GM19397 (cell line): ENCODE data around the gene AGXT2.

Source experiments
- ATAC-seq: cut with Tn5 transposase; IDR thresholded peaks from one replicate; pipeline ENCODE4 v1.9.1; 2021; ENCODE audit warnings: mild to moderate bottlenecking, moderate library complexity; ENCODE audit not compliant: unreplicated experiment

The AGXT2 gene

DNA sequence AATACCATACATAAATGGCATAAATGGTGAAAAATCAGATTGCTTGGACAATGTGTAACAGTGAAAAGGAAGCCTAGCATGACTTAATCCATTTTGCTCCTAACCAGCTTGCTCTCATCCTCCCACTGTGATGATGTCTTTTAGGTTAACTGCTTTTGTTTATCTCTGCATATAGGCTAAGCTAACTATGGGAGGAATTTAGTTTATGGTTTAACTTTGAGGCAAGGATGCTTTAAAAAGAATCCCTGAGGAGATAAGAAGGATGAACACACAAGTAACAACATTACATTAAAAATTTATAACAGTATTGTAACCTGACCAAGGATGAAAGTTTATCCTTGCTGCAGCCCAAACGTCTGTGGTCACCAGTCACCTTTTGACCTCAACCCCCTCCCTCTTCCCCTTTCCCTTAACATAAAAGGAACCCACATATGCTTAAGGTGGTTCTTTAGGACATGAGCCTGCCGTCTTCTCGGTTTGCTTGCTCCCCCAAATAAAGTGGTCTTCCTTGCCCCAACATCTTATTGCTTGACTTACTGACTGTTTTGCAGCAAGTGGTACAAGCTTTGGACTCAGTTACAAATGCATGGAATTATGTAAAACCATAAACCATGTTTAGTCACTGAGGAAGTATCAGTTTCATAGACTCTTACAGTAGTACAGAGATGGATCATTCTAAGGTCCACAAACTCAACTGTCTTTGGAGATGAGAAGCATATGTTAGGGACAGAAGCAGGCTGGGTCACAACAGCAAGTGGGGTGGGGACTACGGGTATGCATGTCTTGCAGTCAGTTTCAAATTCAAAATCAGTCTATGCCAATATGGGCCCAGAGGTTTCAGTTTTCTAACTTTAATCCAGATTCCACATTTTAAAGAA lies 31.3 kb downstream of the AGXT2 start:
- no peak for ATAC-seq

- ATAC-seq: no peak
Measured at GRCh38 chr5:35015063-35015462, 32.7 kb downstream of the AGXT2 start.

- no peak for ATAC-seq
Measured at GRCh38 chr5:35012796-35013195, 35.0 kb downstream of the AGXT2 start.

DNA sequence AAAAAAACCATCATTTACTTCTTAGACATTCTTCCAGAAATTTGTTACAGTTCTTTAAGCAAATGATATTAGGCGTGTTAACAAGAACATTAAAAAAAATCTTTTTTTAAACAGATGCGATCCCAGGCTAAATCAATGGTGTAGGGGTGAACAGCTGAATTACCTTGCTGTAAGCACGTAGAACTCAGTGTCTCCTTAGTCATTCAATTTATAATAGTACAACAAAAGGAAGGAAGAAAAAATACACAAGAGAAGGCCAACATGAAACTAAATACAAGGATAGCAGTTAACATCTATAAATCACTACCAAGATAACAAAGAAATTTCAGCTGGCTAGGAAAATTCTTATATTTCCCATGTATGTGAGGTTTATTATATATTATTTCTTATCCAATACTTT lies 35.4 kb downstream of the AGXT2 start:
- ATAC-seq: no peak

DNA sequence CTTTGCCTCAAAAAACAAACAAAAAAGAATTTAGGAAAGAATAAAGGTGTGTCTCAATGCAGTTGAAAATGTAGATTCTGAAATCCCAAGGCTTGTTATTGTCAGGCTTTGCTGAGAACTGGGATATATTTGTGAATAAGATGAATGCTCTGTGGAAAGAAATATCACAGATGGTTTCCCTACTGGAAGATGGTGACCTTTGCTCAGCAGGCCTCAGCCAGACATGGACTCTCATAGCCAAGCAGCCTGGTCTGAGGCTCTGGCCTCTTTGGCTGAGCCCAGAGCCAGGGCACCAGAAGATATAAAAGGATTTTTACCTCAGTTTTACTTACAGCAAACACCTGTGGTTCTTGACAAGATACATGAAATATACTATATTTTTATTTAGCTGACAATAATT lies 37.1 kb downstream of the AGXT2 start:
- no peak for ATAC-seq

DNA sequence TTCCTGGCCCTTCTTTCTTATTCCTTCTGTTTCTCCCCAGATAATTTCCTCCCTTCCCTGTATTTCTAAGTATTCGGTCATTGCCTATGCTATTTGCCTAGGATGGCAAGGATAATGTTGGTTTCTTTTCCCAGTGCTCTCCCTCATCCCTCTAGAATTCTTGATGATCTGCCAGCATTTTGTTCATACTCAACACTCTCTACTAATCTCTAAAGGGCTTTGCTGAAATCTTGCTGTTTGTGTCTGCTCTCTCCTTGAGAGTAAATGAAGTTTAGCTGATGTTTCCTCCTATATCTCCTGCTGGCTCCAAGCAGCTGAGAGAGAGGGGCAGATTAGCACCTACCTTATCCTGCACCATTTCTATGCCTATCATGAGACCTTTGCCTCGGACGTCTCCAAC lies 38.1 kb downstream of the AGXT2 start:
- no peak for ATAC-seq

DNA sequence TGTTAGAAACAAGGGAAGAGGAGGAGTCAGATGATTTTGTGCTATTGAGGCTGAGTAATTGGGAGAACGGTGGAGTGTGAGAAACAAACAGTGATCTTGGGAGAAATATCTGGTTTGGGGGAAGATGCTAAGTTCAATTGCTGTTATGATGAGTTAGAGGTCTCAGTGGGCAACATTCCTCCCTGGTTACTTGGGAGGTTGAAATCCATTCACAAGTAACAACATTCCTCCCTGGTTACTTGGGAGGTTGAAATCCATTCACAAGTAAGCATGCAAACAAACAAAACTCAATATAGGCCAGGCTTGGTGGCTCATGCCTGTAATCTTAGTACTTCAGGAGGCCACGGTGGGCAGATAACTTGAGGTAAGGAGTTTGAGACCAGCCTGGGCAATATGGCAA lies 38.7 kb downstream of the AGXT2 start:
- no peak for ATAC-seq

GRCh38 chr5:35004771-35005170 lies 43.0 kb downstream of the AGXT2 start:
- ATAC-seq: no peak

- ATAC-seq: no peak
Measured at GRCh38 chr5:35004200-35004599, 43.5 kb downstream of the AGXT2 start.

- peak; percentile 55 for ATAC-seq
Measured at GRCh38 chr5:35003018-35003957, 44.5 kb downstream of the AGXT2 start.

DNA sequence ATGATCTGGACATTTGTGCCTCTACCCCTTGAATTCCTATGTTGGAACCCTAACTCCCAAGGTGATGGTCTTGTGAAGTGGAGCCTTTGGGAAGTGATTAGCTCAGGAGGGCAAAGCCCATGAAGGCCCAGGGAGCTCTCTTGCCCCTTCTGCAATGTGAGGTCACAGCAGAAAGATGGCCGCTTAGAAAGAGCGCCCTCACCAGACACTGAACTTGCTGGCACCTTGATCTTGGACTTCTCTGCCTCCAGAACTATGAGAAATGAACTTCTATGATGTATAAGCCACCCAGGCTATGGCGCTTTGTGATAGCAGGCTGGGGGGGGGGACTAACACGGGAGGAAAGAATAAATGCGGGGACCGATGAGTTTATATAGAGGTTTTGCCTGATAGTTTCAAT lies 45.3 kb downstream of the AGXT2 start:
- ATAC-seq: no peak

- ATAC-seq: no peak
Measured at GRCh38 chr5:35001842-35002241, 45.9 kb downstream of the AGXT2 start.

DNA sequence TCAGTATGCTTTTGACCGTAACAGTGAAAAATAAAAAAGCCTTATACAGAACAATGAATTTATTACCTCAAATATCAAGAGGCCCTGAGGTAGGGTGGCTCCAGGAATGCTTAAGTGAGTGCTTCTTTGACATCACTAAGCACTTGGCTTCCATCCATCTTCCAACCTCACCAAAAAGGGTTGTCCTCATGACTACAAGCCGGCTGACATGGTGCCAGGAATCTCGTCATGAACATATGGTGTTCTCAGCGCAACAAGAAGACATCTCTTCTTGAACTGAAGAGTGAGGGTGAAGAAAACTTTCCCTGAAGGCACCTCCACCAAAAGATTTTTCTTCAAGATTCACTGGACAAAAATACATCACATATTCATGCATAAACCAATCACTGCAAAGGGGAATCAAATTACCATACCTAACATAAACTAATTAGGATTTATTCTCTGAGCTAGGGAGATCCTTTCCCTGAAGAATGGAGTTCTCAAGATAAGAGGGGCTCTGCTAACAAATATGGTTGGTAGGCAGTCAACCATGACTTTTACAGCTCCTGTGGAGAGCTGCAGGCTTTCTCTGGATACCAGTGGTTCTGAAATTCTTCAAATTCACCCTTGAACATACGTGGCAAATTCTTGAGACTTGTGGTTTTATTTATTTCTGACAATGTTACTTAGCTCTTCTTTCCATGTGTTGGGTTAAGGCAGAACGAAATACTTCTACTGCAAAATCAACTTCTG lies 49.5 kb downstream of the AGXT2 start:
- ATAC-seq: no peak

DNA sequence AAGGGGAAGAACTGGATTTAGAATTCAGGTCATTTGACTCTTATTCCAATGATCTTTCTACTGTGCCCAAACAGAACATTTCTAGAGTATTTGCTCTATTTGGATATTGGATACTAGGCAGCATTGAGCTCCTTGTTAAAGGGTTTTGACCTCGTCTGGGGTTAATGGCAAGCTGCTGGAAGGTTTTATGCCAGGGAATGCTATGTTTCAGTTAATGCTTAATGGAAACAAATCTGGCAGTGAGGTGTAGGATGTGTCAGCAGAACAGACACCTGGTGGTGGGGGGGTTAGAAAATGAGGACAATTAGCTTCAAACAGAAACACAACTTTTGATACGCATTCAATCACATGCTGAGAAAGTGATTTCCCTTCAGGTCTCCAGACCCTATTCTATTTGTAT lies 51.5 kb downstream of the AGXT2 start:
- no peak for ATAC-seq

- no peak for ATAC-seq
Measured at GRCh38 chr5:34993951-34994350, 53.8 kb downstream of the AGXT2 start.

GRCh38 chr5:34991486-34992238 lies 56.1 kb downstream of the AGXT2 start:
- no peak for ATAC-seq

DNA sequence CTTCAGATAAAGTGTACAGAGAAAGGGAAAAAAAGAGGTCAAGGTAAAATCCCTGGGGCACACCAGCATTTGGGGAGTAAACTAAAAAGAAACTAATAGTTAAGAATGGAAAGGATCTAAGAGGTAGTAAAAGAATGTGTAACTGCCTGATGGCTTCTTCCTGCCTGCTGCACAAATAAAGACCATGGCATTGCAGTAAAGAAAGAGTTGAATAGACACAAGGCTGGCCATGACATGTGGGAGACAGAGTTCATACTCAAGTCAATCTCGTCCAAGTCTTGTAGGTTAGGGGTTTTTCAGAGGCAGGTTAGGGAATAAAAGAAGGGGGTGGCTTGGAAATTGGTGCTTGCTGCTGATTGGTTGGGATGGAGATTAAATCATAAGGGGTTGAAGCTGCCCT lies 60.8 kb downstream of the AGXT2 start:
- ATAC-seq: no peak

DNA sequence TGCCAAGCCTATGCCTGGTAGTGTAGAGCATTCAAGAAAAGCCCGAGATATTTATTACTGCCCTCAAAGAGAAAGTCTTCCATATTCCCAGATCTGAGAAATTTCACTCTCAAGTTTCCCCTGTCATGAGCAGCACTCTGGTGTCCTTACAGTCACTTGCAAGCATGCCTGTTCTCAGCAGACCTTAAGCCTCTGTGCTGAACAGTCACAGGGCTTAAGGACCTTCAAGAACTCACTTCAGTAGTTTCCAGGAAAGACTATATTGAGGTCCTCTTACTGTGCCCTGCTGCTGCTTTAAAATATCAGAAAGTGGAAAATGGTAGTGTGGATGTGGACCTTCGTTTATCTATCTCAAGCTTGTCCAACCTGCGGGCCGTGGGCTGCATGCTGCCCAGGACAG lies 64.9 kb downstream of the AGXT2 start:
- ATAC-seq: no peak

DNA sequence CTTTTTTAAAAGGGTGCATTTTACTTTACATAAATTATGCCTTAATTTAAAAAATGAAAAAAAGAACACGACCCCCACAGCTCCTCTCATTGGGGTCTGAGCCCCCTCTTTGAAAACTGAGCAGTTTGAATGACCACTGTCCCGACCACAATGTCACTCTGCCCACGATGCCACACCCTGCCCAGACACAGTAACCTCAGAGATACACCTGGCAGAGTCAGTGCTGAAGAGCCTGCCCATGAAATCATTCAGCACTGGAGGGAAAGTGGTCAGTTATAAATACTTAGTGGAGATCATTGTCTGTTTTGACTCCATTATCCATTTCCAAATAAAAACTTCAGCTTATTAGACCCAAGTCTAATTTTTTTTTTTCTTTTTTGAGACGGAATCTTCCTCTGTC lies 69.1 kb downstream of the AGXT2 start:
- peak; percentile 44 for ATAC-seq

GRCh38 chr5:34977934-34978613 lies 69.7 kb downstream of the AGXT2 start:
- peak; percentile 85 for ATAC-seq
